Mesenteric fat pad (tissue), 1 donor: Measurements from ENCODE around the gene PDE4D. TPM values are rescaled to one million over a fixed set of nuclear protein-coding genes. Genes with fewer than 3 reads are reported as not detected.
"Not testable (repeated sequence)": the region's sequence is repeated elsewhere in the genome, so short reads cannot be mapped to it uniquely, and the experiment has no call there.

Experiments
- DNase-seq: peaks from one replicate; pipeline ENCODE4 v3.0.0-alpha.2; 2020; ENCODE audit warnings: low spot score
- total RNA-seq: library from RNA; stranded (reverse); fragmentation: NEBNext Ultra II Directional; extraction: Animal tissue kit (Norgen Biotek cat#: 25700); gene quantifications from one replicate; pipeline ENCODE4 v1.2.1, GENCODE V29; 2021
- donor health status: DM: yes; HTN: yes; CAD: no.

PDE4D gene
- total RNA-seq, 1 donor from 2014 or later: 28.8 TPM

DNA sequence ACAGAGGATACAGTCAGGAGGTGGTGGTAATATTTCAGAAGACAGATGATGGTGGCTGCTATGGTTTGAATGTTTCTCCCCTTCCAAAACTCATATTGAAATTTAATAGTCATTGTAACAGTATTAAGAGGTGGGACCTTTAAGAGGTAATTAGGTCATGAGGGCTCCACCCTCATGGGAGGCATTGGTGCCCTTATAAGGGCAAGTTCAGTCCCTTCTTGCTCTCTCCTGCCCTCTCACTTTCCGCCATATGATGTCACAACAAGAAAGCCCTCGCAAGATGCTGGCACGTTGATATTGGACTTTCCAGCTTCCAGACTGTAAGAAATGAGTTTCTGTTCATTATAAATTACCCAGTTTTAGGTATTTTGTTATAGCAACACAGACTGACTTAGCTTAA is 274.9 kb downstream of the PDE4D start:
- DNase-seq: no peak

DNA sequence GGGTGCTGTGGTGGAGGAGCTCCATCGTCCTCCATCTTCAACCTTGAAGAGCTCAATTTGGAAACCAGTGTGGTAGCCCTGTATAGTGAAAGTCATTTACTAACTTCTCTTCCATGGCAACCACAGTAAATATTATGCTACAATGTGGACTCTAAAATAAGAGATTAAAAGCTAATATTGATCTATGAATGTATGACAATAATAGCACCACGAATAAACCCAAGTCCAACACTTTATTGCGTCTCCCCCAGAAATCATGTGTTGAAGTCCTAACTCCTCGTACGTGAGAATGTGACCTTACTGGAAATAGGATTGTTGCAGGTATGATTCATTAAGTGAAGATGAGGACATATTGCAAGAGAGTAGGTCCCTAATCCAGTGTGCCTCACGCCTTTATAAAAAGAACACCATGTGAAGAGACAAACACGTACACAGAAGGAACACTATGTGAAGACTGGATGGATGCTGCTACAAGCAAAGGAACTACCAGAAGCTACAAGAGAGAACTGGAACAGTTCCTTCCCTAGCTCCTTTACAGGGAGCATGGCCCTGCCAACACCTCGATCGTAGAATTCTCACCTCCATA is 276.2 kb downstream of the PDE4D start:
- no peak for DNase-seq

DNA sequence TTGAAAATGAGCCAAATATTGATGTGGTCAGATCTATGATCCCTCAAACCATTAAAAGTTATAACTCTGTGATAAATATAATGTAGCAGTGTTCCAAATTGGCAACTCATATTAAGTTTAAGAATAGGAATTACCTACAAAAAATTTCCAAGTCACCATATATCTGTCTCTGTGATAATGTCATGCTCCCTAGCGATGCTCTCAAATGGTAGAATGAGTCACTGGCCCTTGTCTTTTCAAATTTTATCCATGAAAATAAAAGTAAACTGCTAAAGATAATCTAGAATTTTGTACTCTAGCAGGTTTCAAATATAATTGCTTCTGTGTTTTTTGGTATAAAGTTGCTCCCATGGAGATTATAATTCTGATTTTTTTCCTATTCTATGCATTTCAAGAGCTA is 277.1 kb downstream of the PDE4D start:
- no peak for DNase-seq

DNA sequence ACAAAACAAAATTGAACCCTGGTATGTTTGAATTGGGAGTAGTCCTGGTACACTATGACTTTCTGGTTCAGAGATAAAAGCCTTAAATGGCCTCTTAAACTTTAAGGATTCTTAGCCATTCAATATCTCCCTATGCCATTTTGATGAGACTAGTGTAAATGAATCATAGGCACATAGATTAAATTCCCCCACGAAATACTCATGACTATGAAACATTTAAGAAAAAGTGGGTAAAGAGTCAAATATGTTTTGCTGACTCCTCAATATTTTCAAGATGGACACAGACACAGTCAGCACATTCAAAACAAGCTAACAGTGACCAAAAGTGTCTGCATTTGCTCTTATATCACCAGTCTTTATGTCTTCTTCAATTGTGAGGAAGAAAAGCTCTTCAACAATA is 278.3 kb downstream of the PDE4D start:
- no peak for DNase-seq

DNA sequence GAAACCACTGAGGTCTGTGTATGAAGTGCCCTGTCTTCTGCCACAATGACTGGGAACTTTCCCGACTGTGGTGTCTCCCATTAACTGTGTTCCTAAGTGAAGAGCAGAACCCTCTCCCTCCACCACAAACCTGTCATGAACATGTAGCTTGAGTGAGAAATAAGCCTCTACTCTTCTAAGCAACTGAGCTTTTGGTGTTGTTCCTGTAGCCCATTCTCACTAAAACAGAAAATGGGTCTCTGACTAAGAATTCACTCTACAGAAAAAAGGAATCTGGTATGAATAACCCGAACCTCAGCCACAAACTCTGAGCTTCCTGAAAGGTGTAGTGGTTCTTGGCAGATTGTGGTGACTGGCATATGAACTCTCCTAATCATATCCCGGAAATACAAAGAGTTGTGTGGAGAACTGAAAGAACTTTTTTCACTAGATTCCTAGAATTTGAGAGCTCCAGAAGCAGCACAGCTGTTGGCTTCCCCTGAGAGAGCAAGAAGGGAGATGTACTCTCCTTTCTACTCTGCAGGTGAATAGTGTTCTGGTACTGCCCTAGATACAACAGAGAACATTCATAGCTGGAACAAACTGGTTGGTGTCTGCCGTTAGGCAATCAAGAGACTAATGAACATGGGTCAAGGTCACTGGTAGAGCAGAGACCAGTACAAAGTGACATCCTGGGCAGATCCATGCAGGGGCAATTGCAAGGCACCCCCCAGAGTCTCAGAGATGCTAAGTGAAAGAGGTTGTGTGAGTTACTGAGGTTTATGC is 283.8 kb downstream of the PDE4D start:
- no peak for DNase-seq

DNA sequence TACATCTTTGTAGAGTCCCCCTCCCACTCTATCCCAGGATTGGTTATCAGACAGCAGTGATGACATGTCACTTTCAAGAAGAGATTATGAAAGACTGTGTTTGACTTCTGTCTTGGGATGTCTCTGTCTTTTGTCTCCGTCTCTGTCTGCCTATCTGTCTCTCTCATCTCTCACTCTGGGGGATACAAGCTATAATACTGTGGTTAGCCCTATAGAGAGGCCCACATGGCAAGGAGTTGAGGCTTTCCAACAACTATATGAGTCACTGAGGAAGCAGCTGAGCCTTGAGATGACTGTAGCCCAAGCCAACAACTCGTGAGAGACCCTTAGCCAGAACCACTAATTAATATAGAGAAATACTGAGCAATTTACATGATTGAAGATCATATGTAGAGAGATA is 284.8 kb downstream of the PDE4D start:
- DNase-seq: no peak

DNA sequence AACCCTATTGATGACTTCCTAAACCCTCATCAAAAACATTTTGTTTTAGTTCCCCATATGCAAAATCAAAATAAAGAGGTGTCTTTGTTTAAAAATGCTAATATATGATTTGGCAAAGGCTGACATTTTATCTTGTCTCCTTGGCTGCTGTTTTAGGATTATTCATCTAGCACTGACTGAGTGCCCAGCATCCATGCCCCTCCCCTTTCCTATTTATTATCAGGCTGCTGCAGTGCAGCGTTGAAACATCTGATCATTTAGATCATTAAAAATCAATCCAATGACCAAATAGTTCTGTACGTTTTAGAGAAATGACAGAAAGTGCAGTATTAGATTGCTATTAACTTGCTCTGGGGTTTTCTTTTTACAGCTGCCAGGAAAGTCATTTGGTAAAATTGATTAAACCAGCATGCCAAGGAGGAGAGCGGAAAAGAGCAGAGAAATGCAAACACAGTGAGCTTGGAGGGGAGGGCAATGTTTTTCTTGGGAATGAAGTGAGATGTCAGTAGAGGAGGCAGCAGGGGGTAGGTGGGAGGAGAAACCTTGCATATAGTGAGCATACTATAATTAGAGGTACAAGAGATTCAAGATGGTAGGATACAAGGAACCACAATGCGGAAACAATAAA is 286.3 kb downstream of the PDE4D start:
- DNase-seq: no peak

DNA sequence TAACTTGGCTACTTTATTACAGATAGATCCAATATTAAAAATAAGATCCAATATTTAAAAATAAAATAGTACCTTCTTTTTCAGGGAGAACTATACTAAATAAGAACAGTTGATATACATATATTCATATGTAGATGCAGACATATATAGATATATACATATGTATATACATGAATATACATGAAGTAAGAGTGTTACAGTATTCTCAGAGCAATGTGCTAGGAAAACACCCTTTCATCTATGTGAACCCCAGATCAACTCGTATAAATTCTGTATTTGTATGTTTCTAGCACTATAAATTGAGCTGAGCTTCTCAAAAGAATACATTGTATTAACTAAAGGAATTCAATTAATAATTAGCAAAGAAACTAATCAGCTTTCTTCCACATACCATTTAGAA is 287.6 kb downstream of the PDE4D start:
- no peak for DNase-seq

DNA sequence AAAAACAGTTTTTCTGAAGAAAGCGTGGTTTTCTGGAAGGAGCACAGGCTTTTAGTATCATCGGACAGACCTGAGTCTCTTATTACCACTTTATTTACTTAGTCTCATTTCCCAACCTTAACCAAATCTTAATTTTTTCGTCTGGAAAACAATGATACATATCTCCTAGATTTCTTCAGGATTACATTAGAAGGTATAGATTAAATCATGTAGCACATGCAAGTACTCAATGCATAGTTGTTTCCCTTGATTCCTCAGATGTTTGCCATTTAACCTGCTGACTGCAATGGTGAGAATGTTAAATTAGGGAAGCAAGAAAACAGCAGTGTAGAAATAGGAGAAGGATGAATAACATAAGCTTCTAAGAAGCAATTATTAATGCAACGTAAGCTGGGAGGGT is 289.4 kb downstream of the PDE4D start:
- DNase-seq: no peak

DNA sequence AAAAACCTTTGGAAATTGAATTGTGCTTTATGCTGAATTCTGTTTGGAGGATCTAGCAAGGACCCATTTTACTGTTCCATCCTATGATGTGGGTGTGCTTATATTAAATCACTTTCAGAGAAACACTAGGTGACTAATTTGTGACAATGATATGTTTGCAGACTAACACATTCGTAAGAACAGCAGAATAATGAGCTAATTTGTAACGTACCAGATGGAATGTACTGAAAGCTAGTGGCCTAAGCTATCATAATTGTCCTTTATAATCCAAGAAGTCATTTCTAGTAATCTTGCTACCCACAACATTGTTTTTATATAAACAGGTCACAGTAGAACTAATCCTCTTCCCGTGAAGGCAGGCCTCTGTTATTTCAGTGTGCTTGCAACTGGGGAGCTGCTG is 292.5 kb downstream of the PDE4D start:
- DNase-seq: no peak

DNA sequence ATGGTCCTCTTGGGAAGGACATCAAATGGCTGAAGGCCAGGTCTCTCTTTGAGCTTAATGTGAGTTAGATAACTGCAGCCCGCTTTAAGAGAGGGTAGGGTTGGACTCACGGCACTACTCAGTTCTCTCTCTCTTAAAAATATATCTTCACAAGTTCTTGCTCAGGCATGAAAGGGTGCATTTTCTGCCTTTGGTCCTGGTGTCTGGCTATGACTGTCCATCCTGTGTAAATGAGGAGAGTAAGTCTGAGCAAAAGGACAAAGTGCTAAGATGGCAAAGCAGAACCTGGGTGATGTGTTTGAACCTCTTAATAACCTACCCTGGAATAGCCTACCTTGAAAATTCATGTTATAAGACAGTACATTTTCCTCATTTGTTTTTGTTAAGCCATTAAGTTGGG is 293.4 kb downstream of the PDE4D start:
- DNase-seq: no peak

DNA sequence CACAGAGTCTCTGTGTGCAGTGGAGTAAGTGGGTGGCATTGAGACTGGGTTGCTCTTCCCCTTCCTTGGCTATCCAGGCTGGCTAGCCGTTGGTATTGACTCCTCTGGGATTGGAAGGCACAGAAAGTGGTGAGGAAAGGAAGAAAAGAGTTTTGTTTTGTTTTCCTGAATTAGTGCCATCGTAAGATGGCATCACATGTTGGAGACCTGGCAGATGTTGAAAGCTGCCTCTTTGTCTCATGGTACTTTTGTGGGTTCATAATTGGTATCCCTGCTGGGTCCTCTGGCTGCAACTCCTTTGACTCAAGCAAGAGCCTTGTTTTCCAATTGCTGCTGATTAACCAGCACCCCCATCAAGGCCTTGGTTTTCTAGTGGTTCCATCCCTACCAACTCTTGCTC is 293.8 kb downstream of the PDE4D start:
- no peak for DNase-seq

DNA sequence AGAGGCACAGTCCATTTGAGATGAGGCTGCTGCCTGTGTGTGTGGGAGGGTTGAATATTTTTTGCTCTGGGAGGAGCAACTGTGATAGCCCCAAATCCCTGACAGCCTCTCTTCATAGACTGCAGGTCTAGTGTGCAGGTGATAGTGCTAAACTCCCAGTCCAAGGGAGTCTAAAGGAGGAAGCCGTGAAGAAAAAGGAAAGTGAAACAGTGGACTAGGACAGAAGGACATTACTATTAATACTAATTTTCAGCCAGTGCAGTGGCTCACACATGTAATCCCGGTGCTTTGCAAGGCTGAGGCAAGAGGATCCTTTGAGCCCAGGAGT is 295.0 kb downstream of the PDE4D start:
- DNase-seq: no peak

DNA sequence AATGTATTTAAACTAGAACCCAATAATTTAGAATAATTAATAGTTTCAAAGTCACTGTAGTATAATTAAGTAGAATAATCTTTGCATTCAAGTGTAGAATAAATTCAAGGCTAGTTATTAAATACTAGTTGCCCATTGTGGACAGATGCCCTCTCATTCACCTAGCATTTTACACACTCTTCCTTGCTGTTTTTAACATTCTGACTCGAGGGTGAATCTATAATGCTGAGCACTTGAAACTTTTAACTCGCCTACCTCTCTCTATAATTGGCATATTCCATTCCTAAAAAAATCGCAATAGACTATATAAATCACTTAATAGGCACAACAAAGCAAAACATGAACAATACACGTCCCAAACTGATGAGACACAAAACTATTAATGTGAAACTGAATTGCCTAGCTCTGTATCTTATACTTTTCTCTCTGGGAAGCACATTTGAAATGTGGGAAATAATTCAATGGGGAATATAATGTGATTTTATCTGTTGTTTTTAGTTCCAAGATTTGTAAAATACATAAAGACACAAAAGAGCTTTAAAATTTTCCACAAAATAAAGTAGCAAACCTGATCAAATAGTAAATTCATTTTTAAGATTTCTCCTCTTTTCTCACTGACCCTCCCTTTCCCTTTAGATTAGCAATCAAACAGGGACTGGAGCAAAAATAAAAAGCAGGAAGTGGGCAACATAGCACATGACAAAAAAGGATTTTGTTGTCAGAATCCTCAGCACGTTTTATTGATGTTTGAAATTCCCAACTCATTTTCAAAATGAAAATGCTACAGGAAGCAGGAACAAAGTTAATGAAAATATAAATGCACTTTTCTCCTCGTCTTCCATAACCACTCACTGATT is 295.6 kb downstream of the PDE4D start:
- DNase-seq: no peak

DNA sequence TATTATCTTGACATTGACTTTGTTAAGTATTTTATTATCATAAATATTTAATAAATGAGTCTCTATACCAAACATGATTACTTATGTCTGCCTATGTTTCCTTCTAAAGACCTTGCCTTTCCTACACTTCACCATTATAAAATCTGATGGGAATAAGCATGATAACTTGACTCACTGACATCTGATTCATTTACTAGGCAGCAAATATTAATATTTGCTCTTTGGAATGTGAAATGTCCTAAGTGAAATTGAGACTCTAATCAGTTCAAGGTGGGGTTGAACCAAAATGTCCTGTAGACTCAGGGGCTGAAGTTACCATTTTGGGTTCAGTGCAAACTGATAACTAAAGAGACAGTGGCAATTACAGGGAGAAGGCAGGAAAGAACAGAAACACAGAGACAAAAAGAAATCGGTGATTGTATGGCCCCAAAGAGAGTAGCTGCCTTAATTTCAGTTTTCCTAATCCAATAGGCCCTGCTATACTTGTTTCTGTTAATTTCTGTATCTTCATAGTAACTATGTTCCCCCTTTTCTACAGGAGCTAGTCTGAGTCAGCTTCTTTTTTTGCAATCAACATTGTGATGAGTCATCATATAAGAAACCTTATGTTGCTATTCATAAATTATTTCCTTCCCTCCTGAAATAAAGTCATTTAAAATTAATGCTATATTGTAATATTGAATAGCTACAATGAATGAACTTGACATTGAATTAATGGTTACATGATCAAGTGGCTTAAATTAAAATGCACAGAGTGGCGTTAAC is 296.8 kb downstream of the PDE4D start:
- DNase-seq: no peak

DNA sequence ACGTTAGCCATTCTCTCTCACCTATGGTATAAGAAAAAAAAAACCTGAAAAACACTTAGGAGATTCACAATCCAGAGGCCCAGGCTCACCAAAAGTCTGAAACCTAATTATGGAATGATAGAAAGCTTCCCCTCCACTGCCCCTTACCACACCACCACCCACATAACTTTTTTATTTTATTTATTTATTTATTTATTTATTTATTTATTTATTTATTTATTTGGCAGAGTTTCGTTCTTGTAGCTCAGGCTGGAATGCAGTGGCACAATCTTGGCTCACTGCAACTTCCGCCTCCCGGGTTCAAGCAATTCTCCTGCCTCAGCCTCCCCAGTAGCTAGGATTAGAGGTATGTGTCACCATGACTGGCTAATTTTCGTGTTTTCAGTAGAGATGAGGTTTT is 299.4 kb downstream of the PDE4D start:
- DNase-seq: not testable (repeated sequence)

DNA sequence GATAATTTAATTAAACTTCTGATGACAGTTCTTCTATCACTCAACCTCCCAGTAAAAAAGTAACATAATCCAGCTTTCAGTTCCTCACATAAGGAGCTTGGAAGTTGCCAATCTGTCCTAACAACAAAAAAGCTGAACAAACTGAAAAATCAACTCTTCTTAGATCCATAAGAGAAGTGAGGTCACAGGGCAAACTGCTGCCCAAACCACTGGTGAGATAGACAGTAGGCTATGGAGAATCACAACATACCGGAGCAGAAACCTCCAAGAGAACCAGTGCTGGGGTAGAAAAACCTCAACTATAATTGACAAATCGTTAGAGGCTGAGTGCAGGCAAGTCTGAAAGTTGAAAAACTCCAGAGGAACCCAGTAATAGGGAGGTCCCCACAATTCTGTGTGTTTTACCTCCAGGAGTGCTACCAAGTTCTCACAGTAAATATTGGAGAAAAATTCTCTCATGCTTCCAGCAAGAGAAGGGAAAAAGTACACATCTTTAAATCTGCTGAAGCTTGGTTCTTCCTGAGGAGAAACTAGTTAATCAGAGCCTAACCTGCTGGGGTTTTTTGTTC is 300.0 kb downstream of the PDE4D start:
- no peak for DNase-seq

DNA sequence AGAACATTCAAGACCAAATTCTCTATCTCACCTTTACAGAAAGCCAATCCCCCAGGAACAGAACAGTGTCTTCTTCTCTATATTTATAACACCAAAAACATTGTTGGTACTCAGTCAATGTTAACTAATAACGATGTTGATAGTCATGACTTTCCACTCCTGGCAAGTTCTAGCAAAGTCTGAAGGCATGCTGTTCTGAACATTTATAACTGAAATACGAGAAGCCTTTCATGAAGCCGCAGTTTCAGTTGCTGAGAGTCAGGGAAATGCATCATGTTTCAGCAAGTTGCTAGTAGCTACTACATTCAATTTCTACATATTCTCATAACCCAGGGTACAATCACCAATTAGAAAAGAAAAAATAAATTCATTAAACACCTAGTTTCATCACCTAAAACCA is 301.4 kb downstream of the PDE4D start:
- no peak for DNase-seq

DNA sequence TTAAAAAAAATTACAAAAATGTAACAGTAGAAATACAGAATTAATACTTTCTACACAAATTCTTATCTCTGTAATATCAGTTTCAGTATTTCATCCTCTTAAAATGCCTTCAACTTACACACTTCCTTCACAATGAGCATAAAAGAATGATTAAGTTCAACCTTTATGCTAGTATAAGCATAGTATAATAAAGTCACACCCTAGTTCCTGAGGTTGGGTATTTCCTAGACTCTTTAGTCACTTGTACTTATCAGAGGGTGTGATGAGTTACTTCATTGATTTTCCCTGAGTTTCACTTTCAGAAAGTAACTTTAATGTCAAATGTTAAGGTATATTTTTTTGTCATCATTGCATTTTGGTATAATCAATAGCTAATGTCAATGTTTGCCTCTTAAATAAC is 302.4 kb downstream of the PDE4D start:
- DNase-seq: no peak

DNA sequence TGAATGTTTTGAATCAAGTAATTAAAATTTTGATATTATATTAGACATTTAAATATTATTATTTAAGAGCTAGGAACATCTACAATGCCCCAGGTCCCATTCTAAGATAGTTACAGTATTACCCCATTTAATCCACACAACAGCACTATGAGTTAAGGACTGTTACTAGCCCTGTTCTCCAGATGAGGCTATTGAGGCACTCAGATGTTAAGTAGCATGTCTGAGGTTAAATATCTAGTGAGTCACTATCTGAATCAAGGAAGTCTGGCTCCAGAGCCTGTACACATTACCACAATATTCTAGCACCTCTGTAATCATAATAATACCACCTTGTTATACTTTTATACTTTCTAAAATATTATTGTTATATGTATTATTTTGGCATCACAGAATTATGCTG is 304.6 kb downstream of the PDE4D start:
- no peak for DNase-seq
